Activated naive CD4-positive, alpha-beta T cell treated with anti-CD3 and anti-CD28 coated beads for 36 hours (primary cell): ENCODE measurements around the gene MGRN1. TPM values are rescaled to one million over a fixed set of nuclear protein-coding genes. Genes with fewer than 3 reads are reported as not detected.

Source experiments
- CTCF ChIA-PET: fragments of 350-600 bp; sonication (Branson Sonifier 250); formaldehyde crosslinking; loops from one replicate; lab custom pipeline; 2021; ENCODE audit warnings: antibody characterized with exemption; lab: Charles Lee
- DNase-seq: peaks from one replicate; pipeline ENCODE4 v3.0.0-alpha.2; 2020
- H3K27ac Mint-ChIP-seq: one replicate; pipeline ENCODE4 v1.8.0; 2021; ENCODE audit warnings: mild to moderate bottlenecking, mixed read lengths
- H3K27me3 Mint-ChIP-seq: one replicate; pipeline ENCODE4 v1.8.0; 2021; ENCODE audit warnings: low read depth, mixed read lengths
- H3K36me3 Mint-ChIP-seq: one replicate; pipeline ENCODE4 v1.8.0; 2021; ENCODE audit warnings: low read depth, mixed read lengths
- H3K4me1 Mint-ChIP-seq: one replicate; pipeline ENCODE4 v1.8.0; 2021; ENCODE audit warnings: low read depth, mixed read lengths
- H3K4me3 Mint-ChIP-seq: one replicate; pipeline ENCODE4 v1.8.0; 2021; ENCODE audit warnings: mild to moderate bottlenecking, moderate library complexity, mixed read lengths
- H3K9me3 Mint-ChIP-seq: one replicate; pipeline ENCODE4 v1.8.0; 2021; ENCODE audit warnings: mixed read lengths
- intact Hi-C: fragments of 100-400 bp; cut with micrococcal nuclease; formaldehyde crosslinking; loops from one replicate; pipeline ENCODE4 v1.15.1; 2023
- total RNA-seq, 2 experiments: library from RNA; stranded (reverse); gene quantifications; one replicate each; pipeline ENCODE4 v1.2.3, GENCODE V29; 2021

The MGRN1 gene
- total RNA-seq: 10 to 100 TPM; 46.3 to 48.8 TPM

DNA sequence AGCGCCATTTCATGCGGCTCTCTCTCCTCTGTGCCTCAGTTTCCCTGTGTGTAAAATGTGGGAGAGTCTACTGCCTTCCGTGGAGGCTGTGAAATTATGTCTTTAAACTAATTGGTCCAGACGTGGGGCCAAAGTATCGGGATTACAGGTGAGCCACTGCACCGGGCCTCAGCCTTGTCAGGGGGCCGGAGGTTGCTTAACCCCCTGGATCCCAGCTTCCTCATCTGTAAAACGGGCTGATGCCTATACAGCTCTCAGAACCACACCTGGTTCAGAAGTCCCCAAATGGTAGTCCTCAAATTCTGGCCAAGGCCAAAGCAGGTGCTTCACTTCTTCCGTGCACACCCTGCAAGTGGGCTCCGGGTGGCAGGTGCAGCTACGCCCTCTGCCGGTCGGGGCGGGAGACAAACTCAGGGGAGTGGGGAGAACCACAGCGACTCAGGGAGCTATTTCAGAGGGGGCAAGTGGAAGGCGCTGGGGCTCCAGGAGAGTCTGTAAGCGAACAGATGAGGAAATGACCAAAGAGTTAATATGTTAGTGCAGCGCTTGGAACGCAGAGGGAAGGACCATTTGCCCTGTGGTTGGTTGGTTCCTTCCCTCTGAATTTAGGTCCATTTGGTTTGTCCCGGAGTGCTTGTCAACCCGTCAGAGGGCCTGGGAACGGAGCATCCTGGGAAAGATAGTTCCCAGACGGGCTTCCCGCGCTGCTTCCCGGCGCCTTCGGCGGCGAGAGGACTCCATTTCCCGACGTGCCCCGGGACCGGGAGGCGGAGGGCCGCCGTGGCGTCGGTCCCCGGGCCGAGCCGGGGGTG is at the start of gene MGRN1:
Gene MGRN1 (plus strand): TSS at position 812 of the 812 bp plus-strand sequence. CDS start 135 bp downstream, outside the sequence.
- Mint-ChIP-seq H3K27ac (peak within 1 kb of the TSS; percentile 99), H3K36me3 (no peaks in the 10 kb centered on the region), H3K27me3 (no peaks in the 10 kb centered on the region), H3K4me3 (peak within 1 kb of the TSS; percentile 97), H3K9me3 (no peaks in the 10 kb centered on the region), H3K4me1 (peaks cover 30% of the 10 kb centered on the region)
- CTCF ChIA-PET: interaction anchor here (0.6 to 3.1 kb wide), 16 partner anchors 9 to 146 kb away, joined by 3 to 19 read pairs (median 4); partner anchors contain the start of genes ANKS3, DNAAF8 and UBALD1
- peak; percentile 96 for DNase-seq
- intact Hi-C loops: loop anchor here (1.0 to 2.0 kb wide), 8 partner anchors 8 to 223 kb away; partner anchors contain the start of genes GLYR1, HMOX2, NUDT16L1 and UBN1

- Mint-ChIP-seq H3K4me3 (no peak overlapping the region), H3K27me3 (no peaks in the 10 kb centered on the region), H3K27ac (no peak overlapping the region), H3K9me3 (no peaks in the 10 kb centered on the region), H3K4me1 (no peaks in the 10 kb centered on the region), H3K36me3 (no peaks in the 10 kb centered on the region)
- intact Hi-C loops: no loop called here
- CTCF ChIA-PET: interaction anchor here (0.6 to 1.2 kb wide), 4 partner anchors 11 to 123 kb away, joined by 3 to 6 read pairs (median 4); no protein-coding TSS in a partner anchor
- DNase-seq: no peak
Measured at GRCh38 chr16:4574919-4575705, 49.5 kb upstream of the MGRN1 start.

DNA sequence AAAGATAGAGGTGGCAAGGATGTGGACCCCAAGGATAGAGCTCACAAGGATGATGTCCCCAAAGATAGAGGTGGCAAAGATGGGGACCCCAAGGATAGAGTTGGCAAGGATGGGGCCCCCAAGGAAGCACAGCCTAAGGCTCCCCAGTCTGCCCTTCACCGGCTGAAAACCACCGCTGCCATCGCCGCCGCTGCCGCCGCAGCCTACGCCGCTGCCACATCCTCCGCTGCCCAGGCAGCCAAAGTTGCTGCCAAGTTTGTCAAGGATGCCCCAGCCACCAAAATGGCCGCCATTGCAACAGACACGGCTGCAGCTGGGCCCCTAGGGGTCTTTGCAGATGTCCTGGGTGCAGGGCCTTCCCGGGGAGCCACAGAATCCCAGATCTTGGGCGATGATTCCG is 48.6 kb upstream of the MGRN1 start:
- Mint-ChIP-seq H3K27ac (no peak overlapping the region), H3K4me1 (no peaks in the 10 kb centered on the region), H3K27me3 (no peaks in the 10 kb centered on the region), H3K36me3 (no peaks in the 10 kb centered on the region), H3K9me3 (no peaks in the 10 kb centered on the region), H3K4me3 (no peak overlapping the region)
- DNase-seq: no peak
- CTCF ChIA-PET: interaction anchor here (1.2 kb wide), 1 partner anchor 71 kb away, joined by 6 read pairs; no protein-coding TSS in a partner anchor
- intact Hi-C loops: no loop called here

- H3K4me1 Mint-ChIP-seq: no peaks in the 10 kb centered on the region
- CTCF ChIA-PET: interaction anchor here (0.6 to 1.3 kb wide), 2 partner anchors 31 to 79 kb away, joined by 3 to 4 read pairs; no protein-coding TSS in a partner anchor
- no peak for DNase-seq
- H3K36me3 Mint-ChIP-seq: no peaks in the 10 kb centered on the region
- H3K27ac Mint-ChIP-seq: no peak overlapping the region
- no peak overlapping the region for H3K4me3 Mint-ChIP-seq
- intact Hi-C loops: no loop called here
- H3K27me3 Mint-ChIP-seq: no peaks in the 10 kb centered on the region
- H3K9me3 Mint-ChIP-seq: no peaks in the 10 kb centered on the region
Measured at GRCh38 chr16:4578961-4579530, 45.6 kb upstream of the MGRN1 start.

- no peak for DNase-seq
- H3K27ac Mint-ChIP-seq: no peak overlapping the region
- H3K9me3 Mint-ChIP-seq: no peaks in the 10 kb centered on the region
- CTCF ChIA-PET: interaction anchor here (1.1 kb wide), 1 partner anchor 32 kb away, joined by 3 read pairs; no protein-coding TSS in a partner anchor
- no peaks in the 10 kb centered on the region for H3K36me3 Mint-ChIP-seq
- H3K4me1 Mint-ChIP-seq: no peaks in the 10 kb centered on the region
- H3K4me3 Mint-ChIP-seq: no peak overlapping the region
- H3K27me3 Mint-ChIP-seq: no peaks in the 10 kb centered on the region
- intact Hi-C loops: no loop called here
Measured at GRCh38 chr16:4580250-4580649, 44.4 kb upstream of the MGRN1 start.

- CTCF ChIA-PET: interaction anchor here (0.6 to 6.8 kb wide), 3 partner anchors 41 to 76 kb away, joined by 3 to 93 read pairs (median 3); no protein-coding TSS in a partner anchor
- Mint-ChIP-seq H3K9me3 (no peaks in the 10 kb centered on the region), H3K36me3 (no peaks in the 10 kb centered on the region), H3K27me3 (peaks cover 3% of the 10 kb centered on the region), H3K4me1 (peaks cover 4% of the 10 kb centered on the region), H3K4me3 (no peak overlapping the region), H3K27ac (no peak overlapping the region)
- intact Hi-C loops: loop anchor here (2.0 kb wide), 1 partner anchor 225 kb away; no protein-coding TSS in a partner anchor
- no peak for DNase-seq
Measured at GRCh38 chr16:4583906-4584305, 40.7 kb upstream of the MGRN1 start.

GRCh38 chr16:4586291-4586690 is 38.3 kb upstream of the MGRN1 start:
- Mint-ChIP-seq H3K27me3 (peaks cover 3% of the 10 kb centered on the region), H3K4me1 (peaks cover 4% of the 10 kb centered on the region), H3K27ac (no peak overlapping the region), H3K9me3 (no peaks in the 10 kb centered on the region), H3K36me3 (no peaks in the 10 kb centered on the region), H3K4me3 (no peak overlapping the region)
- CTCF ChIA-PET: interaction anchor here (0.7 to 6.8 kb wide), 24 partner anchors 9 to 227 kb away, joined by 3 to 93 read pairs (median 5); partner anchors contain the start of gene HMOX2
- intact Hi-C loops: no loop called here
- no peak for DNase-seq

DNA sequence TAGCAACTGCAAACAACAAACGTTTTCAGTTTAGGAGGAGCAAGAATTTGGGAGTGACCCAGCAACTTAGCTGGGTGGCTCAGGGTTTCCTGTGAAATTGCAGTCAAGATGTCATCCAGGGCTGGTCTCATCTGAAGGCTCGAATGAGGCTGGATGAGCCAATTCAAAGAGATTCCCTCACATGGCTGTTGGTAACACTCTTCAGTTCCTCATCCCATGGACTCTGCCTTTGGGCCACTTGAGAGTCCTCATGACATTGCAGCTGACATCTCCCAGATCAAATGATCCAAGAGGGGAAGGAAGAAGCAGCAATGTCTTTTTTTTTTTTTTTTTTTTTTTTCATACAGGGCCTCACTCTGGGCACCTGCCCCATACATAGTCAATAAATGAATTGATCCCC is 36.2 kb upstream of the MGRN1 start:
- no peaks in the 10 kb centered on the region for H3K36me3 Mint-ChIP-seq
- no peak overlapping the region for H3K27ac Mint-ChIP-seq
- intact Hi-C loops: no loop called here
- CTCF ChIA-PET: interaction anchor here (0.6 to 6.8 kb wide), 2 partner anchors 33 to 81 kb away, joined by 4 to 93 read pairs; no protein-coding TSS in a partner anchor
- no peaks in the 10 kb centered on the region for H3K9me3 Mint-ChIP-seq
- peaks cover 3% of the 10 kb centered on the region for H3K27me3 Mint-ChIP-seq
- H3K4me1 Mint-ChIP-seq: peaks cover 4% of the 10 kb centered on the region
- no peak for DNase-seq
- no peak overlapping the region for H3K4me3 Mint-ChIP-seq

DNA sequence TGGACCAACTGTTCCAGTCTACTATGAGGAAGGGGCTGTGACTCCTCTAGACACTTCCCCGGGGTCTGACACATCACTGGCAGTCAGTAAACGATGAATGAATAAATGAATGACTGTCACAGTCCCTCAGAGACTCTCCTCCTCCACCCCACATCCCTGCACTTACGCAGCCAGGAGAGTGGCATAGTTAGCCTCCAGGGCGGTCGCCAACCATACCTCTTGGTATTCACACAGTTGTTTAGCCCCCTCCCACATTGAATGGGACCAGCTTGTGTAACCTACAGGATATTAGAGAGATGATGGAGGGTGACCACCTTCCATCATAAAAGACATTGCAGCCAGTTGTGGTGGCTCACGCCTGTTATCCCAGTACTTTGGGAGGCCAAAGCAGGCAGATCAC is 35.7 kb upstream of the MGRN1 start:
- DNase-seq: no peak
- no peaks in the 10 kb centered on the region for H3K9me3 Mint-ChIP-seq
- no peak overlapping the region for H3K4me3 Mint-ChIP-seq
- H3K4me1 Mint-ChIP-seq: peaks cover 4% of the 10 kb centered on the region
- peaks cover 3% of the 10 kb centered on the region for H3K27me3 Mint-ChIP-seq
- no peaks in the 10 kb centered on the region for H3K36me3 Mint-ChIP-seq
- intact Hi-C loops: no loop called here
- no peak overlapping the region for H3K27ac Mint-ChIP-seq
- CTCF ChIA-PET: interaction anchor here (0.6 to 6.8 kb wide), 2 partner anchors 34 to 81 kb away, joined by 4 to 93 read pairs; no protein-coding TSS in a partner anchor

DNA sequence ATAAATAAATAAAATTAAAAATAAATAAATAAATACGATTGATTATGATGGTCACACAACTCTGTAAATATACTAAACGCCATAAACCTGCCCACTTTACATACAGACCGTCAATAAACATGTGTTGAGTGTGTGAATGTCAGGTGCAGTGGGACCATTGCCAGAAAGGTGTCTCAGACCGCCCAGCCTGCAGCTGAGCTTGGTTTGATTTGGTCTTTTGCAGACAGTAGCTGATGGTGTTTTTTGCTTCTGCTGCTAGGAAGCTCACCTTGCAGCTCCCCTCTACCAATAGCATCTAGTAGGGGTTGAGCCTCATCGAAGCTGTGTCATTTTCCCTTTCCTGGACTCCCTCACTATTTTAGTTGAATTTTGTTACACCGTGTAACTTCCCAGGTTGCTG is 33.4 kb upstream of the MGRN1 start:
- Mint-ChIP-seq H3K4me1 (no peaks in the 10 kb centered on the region), H3K9me3 (no peaks in the 10 kb centered on the region), H3K4me3 (no peak overlapping the region), H3K36me3 (no peaks in the 10 kb centered on the region), H3K27me3 (no peaks in the 10 kb centered on the region), H3K27ac (no peak overlapping the region)
- CTCF ChIA-PET: interaction anchor here (1.2 kb wide), 1 partner anchor 86 kb away, joined by 3 read pairs; no protein-coding TSS in a partner anchor
- intact Hi-C loops: no loop called here
- DNase-seq: no peak

DNA sequence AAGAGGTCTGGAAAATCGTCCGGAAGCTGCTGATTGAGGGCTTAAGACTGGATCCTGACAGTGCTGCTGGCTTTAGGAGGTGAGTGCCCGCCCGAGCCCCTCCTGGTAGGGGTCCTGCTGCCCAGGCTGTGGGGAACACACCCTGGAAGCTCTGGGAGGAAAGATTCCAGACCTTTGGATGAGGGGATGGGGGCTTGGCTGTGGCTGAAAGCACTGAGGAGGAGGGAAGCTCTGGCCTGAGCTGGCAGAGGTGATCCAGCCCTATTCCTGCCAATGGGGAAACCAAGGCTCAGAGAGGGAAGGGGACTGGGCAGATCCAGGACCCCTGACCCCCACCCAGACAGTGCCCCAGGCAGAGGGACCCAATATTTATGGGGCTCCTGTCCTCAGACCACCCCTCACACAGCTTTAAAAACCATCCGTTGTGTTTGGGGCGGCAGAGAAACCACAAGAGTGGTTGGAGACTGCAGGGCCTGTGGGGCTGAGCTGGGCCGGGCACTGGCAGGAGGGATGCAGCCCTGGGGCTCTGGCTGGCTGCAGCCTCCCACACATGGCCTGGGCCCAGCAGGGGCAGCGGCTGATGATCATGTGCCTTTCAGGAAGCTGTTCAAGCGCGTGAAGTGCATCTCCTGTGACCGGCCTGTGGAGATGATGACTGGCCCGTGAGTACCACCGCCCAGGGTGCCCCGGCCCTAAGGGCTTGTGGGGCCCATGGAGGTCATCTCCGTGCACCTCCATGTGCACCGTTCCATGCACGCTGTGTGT is 32.7 kb upstream of the MGRN1 start:
- Mint-ChIP-seq H3K4me3 (no peak overlapping the region), H3K27me3 (no peaks in the 10 kb centered on the region), H3K9me3 (no peaks in the 10 kb centered on the region), H3K4me1 (no peaks in the 10 kb centered on the region), H3K36me3 (no peaks in the 10 kb centered on the region), H3K27ac (no peak overlapping the region)
- DNase-seq: no peak
- intact Hi-C loops: no loop called here
- CTCF ChIA-PET: interaction anchor here (0.5 to 1.2 kb wide), 2 partner anchors 86 to 98 kb away, joined by 3 to 4 read pairs; no protein-coding TSS in a partner anchor
